Esophagus squamous epithelium (tissue), 5 donors: ENCODE measurements around the gene ZKSCAN2. TPM values are rescaled to one million over a fixed set of nuclear protein-coding genes. Genes with fewer than 3 reads are reported as not detected.

Experiments
- DNase-seq: peaks from one replicate; lab custom pipeline; 2025; lab: John Stamatoyannopoulos, UW
- H3K27ac ChIP-seq, 4 donors: fragments of 200-600 bp; sonication (generic); one replicate each; pipeline ENCODE4 v1.5.1; 2016 to 2019; ENCODE audit warnings: mild to moderate bottlenecking in 1 of 4
- H3K27me3 ChIP-seq, 4 donors: fragments of 200-600 bp; sonication (generic); 1 replicate in 3 of 4; 2 replicates in 1 of 4; pipeline versions ENCODE4 v1.5.1 to v1.6.0; 2017 to 2021; ENCODE audit warnings: antibody characterized with exemption in 1 of 4
- H3K36me3 ChIP-seq, 3 donors: fragments of 200-600 bp; sonication (generic); one replicate each; pipeline ENCODE4 v1.5.1; 2016 to 2019
- H3K4me1 ChIP-seq, 3 donors: fragments of 200-600 bp; sonication (generic); one replicate each; pipeline ENCODE4 v1.5.1; 2017 to 2019
- H3K4me3 ChIP-seq, 4 donors: fragments of 200-600 bp; sonication (generic); 1 replicate in 3 of 4; 2 replicates in 1 of 4; pipeline ENCODE4 v1.5.1; 2016 to 2019; ENCODE audit warnings: mild to moderate bottlenecking in 2 of 4, moderate library complexity in 1 of 4
- H3K9me3 ChIP-seq, 3 donors: fragments of 200-600 bp; sonication (generic); one replicate each; pipeline ENCODE4 v1.5.1; 2016 to 2019
- POLR2A ChIP-seq, 4 donors: fragments of 450-650 bp; IDR thresholded peaks; one replicate each; pipeline ENCODE4 v1.6.1; 2017; ENCODE audit warnings: antibody characterized with exemption in 4 of 4, mild to moderate bottlenecking in 4 of 4, moderate library complexity in 3 of 4
- WGBS, 2 donors: methylation state at CpG; one replicate each; pipeline ENCODE4 v1.1.5; 2018; 5-methylcytosine and 5-hydroxymethylcytosine counted together
- intact Hi-C: fragments of 100-400 bp; cut with DNase I; formaldehyde crosslinking; loops from one replicate; pipeline ENCODE4 v1.15.0; 2022
- total RNA-seq, 4 donors: library from RNA; depleted of rRNA; stranded (reverse); fragments of >200 nt; gene quantifications; one replicate each; pipeline ENCODE4 v1.1.0, GENCODE V29; 2016
- TF ChIP-seq, protein P1 (sequence below), 6 experiments: fragments of 450-650 bp in 4 of 6; fragments of 200-600 bp in 2 of 6; sonication (generic) in 2 of 6; IDR thresholded peaks; one replicate each; pipeline ENCODE4 v1.5.1; 2016 to 2019; ENCODE audit warnings: antibody characterized with exemption in 6 of 6, mild to moderate bottlenecking in 4 of 6, moderate library complexity in 4 of 6
- donor health status: DM: yes; HTN: yes; CAD: no.

The ZKSCAN2 gene
- total RNA-seq = 1 to 10 TPM; 1.3 to 2.3 (median 2.1) TPM

DNA sequence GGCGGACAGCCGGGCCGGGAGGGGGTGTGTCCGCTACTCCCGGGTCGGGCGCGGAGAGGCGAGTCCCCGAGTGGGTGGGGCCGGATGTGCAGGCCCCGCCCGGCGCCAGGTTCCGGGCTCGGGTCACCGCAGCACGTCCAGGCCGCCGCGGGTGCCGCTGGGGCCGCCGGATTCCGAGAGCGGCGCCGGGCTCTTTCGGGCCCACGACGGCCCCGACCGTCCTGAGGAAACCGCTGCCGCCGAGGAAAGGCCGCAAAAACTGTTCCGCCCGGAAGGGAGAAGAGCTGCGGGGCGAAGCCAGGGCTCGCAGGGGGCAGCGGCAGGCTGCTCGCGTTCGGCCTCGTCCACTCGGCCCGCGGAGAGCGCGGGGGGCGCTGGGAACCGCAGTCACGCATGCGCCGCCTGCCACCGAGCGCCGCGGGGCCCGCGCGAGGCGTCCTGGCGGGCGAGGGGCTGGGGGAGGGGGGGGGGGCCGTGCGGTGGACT is at the start of gene ZKSCAN2:
ZKSCAN2 (minus strand) TSS at position 376 of the 486 bp plus-strand sequence. CDS start 718 bp downstream, outside the sequence.
- Histone ChIP-seq H3K36me3 (peaks cover 0 to 41% (median 7%) of the 10 kb centered on the region in 3 donors), H3K4me3 (peak within 1 kb of the TSS; percentile 69 to 95 (median 86)), H3K27me3 (no peaks in the 10 kb centered on the region), H3K9me3 (no peaks in the 10 kb centered on the region), H3K27ac (peak within 1 kb of the TSS; percentile 94 to 99 (median 97)), H3K4me1 (peaks cover 7 to 41% (median 17%) of the 10 kb centered on the region in 3 donors)
- TF ChIP-seq, protein P1, sequence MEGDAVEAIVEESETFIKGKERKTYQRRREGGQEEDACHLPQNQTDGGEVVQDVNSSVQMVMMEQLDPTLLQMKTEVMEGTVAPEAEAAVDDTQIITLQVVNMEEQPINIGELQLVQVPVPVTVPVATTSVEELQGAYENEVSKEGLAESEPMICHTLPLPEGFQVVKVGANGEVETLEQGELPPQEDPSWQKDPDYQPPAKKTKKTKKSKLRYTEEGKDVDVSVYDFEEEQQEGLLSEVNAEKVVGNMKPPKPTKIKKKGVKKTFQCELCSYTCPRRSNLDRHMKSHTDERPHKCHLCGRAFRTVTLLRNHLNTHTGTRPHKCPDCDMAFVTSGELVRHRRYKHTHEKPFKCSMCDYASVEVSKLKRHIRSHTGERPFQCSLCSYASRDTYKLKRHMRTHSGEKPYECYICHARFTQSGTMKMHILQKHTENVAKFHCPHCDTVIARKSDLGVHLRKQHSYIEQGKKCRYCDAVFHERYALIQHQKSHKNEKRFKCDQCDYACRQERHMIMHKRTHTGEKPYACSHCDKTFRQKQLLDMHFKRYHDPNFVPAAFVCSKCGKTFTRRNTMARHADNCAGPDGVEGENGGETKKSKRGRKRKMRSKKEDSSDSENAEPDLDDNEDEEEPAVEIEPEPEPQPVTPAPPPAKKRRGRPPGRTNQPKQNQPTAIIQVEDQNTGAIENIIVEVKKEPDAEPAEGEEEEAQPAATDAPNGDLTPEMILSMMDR (IDR thresholded peaks at IDR 0.05) = peak in 1 of 6 experiments; percentile 5
- TF ChIP-seq POLR2A (IDR thresholded peaks at IDR 0.05) = peak in 3 of 4 donors; percentile 35 to 89 (median 86)
- DNase-seq = peak; percentile 54
- intact Hi-C loops = no loop called here
- no CpG with 5 or more reads among the region's 69 CpGs for WGBS, 2 donors

DNA sequence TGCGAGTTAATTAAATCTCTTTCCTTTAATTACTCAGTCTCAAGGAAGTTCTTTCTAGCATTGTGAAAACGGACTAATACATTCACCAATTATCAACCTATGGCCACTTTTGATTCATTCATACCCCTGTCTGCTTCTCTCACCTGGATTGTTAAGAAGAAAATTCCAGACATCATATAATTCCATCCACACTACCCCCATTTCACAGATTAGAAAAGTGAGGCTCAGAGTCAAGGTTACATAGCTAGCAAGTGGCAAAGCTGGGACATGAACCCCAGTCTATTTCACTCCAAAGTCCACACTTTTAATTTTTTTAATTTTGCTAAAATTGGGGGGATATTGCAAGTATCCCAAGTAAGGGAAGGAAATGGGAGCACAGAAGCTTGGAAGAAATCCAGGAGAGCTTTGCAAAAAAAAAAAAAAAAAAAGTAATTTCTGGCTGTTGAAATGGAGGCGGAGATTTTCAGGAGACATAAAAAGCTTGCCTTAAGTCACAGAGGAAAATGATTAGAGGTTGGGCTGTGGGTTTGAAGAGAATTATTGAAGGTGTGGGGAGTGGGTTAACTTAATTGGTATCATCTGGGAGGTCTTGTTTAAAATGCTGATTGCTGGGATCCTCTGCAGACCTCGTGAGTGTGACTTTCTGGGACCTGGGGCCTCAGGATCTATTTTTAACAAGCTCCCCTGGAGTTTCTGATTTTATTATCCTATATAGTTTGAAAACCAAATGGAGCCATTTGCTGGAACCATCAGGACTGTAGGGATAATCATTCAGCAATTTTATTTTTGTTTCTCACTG is 42.3 kb upstream of the ZKSCAN2 start:
- H3K27me3 ChIP-seq = no peaks in the 10 kb centered on the region
- no peak for DNase-seq
- H3K36me3 ChIP-seq = no peaks in the 10 kb centered on the region
- intact Hi-C loops = no loop called here
- H3K4me3 ChIP-seq = no peak overlapping the region
- H3K27ac ChIP-seq = no peak overlapping the region
- TF ChIP-seq POLR2A (IDR thresholded peaks at IDR 0.05) = no peak
- TF ChIP-seq, protein P1 (IDR thresholded peaks at IDR 0.05) = no peak
- 43% methylated on average over 4 of the region's 4 CpGs for WGBS, 2 donors
- no peaks in the 10 kb centered on the region for H3K9me3 ChIP-seq
- H3K4me1 ChIP-seq = no peaks in the 10 kb centered on the region

DNA sequence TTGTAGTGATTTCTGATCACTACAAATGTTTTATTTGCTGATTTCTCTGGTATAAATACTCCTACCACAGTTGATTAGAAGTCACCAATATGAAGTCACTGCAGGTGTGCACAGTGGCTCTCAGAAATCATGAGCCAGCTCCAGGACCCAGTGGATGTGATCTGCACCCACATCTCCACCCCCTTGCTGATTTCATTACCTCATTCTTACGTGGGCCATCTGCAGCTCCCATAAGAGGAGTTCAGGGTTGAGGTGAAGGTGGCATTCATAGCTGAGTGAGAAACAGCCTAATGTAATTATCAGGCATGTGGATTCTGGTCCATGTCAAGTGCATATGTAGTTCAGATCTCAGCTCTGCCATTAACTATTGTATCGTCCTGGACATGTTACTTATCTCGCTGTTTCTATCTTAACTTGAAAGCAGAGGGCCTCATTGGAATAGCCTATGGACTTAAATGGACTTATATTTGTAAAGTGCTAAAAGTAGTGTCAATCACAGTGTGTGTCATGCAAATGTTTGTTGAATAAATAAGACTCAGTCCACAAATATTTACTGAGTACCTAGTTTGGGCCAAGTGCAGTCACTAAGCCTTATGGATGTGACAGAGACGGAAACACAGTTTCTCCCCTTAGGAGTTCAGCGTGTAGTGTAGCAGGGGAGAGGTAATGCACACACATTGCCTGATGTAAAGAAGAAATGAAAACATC is 40.7 kb upstream of the ZKSCAN2 start:
- no peak for DNase-seq
- H3K9me3 ChIP-seq = no peaks in the 10 kb centered on the region
- no peaks in the 10 kb centered on the region for H3K4me1 ChIP-seq
- no peak overlapping the region for H3K4me3 ChIP-seq
- no peak for TF ChIP-seq POLR2A (IDR thresholded peaks at IDR 0.05)
- TF ChIP-seq, protein P1 (IDR thresholded peaks at IDR 0.05) = no peak
- no peaks in the 10 kb centered on the region for H3K27me3 ChIP-seq
- no peak overlapping the region for H3K27ac ChIP-seq
- 65 to 83% methylated on average over 5 of the region's 5 CpGs for WGBS, 2 donors
- H3K36me3 ChIP-seq = no peaks in the 10 kb centered on the region
- intact Hi-C loops = no loop called here

DNA sequence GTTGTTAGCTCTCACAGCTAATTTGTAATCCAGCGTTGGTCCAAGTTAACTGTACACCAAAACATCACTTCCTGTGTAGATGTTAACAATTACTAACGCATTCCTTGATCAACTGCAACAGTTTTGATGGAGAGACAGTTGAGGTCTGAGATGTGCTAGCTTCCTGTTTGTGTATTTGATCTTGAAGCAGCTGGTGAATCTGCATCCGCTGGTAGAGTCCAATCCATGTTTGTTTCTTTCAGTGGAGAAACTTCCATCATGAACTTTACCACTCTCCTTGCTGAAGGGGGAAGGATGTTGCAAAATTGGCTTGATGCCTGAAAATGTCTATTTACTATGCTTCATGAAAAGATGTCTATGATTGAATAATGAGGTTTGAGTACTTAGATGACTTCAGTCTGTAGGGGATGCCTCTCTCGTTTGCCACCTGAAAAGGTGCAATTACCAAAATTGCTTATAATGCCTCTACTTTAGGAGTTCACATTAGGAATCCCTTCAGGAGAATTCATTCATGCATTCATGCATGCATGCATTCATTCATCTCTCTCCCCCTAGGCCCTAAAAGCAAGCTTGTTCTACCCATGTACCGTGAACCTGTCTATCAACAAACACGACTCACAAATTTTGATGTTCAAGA is 39.6 kb upstream of the ZKSCAN2 start:
- H3K27me3 ChIP-seq = no peaks in the 10 kb centered on the region
- TF ChIP-seq POLR2A (IDR thresholded peaks at IDR 0.05) = no peak
- TF ChIP-seq, protein P1 (IDR thresholded peaks at IDR 0.05) = no peak
- WGBS, 2 donors = 51 to 65% methylated on average over 6 of the region's 6 CpGs
- no peak overlapping the region for H3K4me3 ChIP-seq
- no peaks in the 10 kb centered on the region for H3K36me3 ChIP-seq
- no peaks in the 10 kb centered on the region for H3K9me3 ChIP-seq
- intact Hi-C loops = no loop called here
- H3K27ac ChIP-seq = no peak overlapping the region
- no peaks in the 10 kb centered on the region for H3K4me1 ChIP-seq
- DNase-seq = no peak
